ENCODE measurements around the gene RPS5. TPM values are rescaled to one million over a fixed set of nuclear protein-coding genes. Genes with fewer than 3 reads are reported as not detected.
A peak's percentile ranks its signal among the peaks of the same experiment; 100 is the strongest.

RPS5 gene
- total RNA-seq, 1 donor = 1,453 TPM

GRCh38 chr19:58349590-58349989 is 37.5 kb upstream of the RPS5 start:
- TF ChIP-seq CTCF (IDR thresholded peaks at IDR 0.05; ENCODE audit: insufficient read depth, low read length) = no peak
- DNase-seq (ENCODE audit: low read depth) = no peak
- H3K4me3 ChIP-seq (ENCODE audit: low read depth, low read length) = no peak overlapping the region

- no peak overlapping the region for H3K4me3 ChIP-seq (ENCODE audit: low read depth, low read length)
- DNase-seq (ENCODE audit: low read depth) = peak; percentile 7
- no peak for TF ChIP-seq CTCF (IDR thresholded peaks at IDR 0.05; ENCODE audit: insufficient read depth, low read length)
Measured at GRCh38 chr19:58350001-58350861, 36.8 kb upstream of the RPS5 start.

GRCh38 chr19:58350871-58351557 is 36.1 kb upstream of the RPS5 start:
- TF ChIP-seq CTCF (IDR thresholded peaks at IDR 0.05; ENCODE audit: insufficient read depth, low read length) = no peak

GRCh38 chr19:58351558-58351878 is 35.6 kb upstream of the RPS5 start:
- no peak overlapping the region for H3K4me3 ChIP-seq (ENCODE audit: low read depth, low read length)
- no peak for TF ChIP-seq CTCF (IDR thresholded peaks at IDR 0.05; ENCODE audit: insufficient read depth, low read length)
- DNase-seq (ENCODE audit: low read depth) = no peak

More at GRCh38 chr19:58350871-58351557, 36.1 kb upstream of the RPS5 start:
- DNase-seq (ENCODE audit: low read depth) = no peak
- no peak overlapping the region for H3K4me3 ChIP-seq (ENCODE audit: low read depth, low read length)

GRCh38 chr19:58351990-58352755 is 34.9 kb upstream of the RPS5 start:
- TF ChIP-seq CTCF (IDR thresholded peaks at IDR 0.05; ENCODE audit: insufficient read depth, low read length) = no peak
- no peak for DNase-seq (ENCODE audit: low read depth)

GRCh38 chr19:58352760-58353671 is 34.1 kb upstream of the RPS5 start, which contains the start of gene A1BG:
Gene A1BG (minus strand): TSS chr19:58353492. CDS start chr19:58353437, 55 bp downstream.
- DNase-seq (ENCODE audit: low read depth) = no peak
- no peak for TF ChIP-seq CTCF (IDR thresholded peaks at IDR 0.05; ENCODE audit: insufficient read depth, low read length)
- H3K4me3 ChIP-seq (ENCODE audit: low read depth, low read length) = no peak within 1 kb of the TSS

More at GRCh38 chr19:58351990-58352755, 34.9 kb upstream of the RPS5 start:
- no peak overlapping the region for H3K4me3 ChIP-seq (ENCODE audit: low read depth, low read length)

Data from fibroblast of the aortic adventitia (primary cell).